Measurements from ENCODE around the gene PPP1R26.

- TF ChIP-seq ZBTB17 (tag by site-specific recombination; IDR thresholded peaks at IDR 0.05) (no peak), ZNF530 (tag by site-specific recombination; IDR thresholded peaks at IDR 0.05; ENCODE audit: low read depth) (no peak)
These were observed 30.9 kb upstream of the PPP1R26 start for GRCh38 chr9:135448663-135449100.

Measured in HEK293 (cell line).